ENCODE measurements around the gene EYS.

Gene EYS

GRCh38 chr6:64672651-64673050 lies 1034.4 kb downstream of the EYS start:
- Histone ChIP-seq H3K4me3 (ENCODE audit: low read length, poor library complexity, severe bottlenecking) (no peak overlapping the region), H4K20me1 (ENCODE audit: insufficient read depth, low read length, poor library complexity, severe bottlenecking) (no peaks in the 10 kb centered on the region), H3K9me2 (replicated peaks; ENCODE audit: low read depth, low read length) (no peaks in the 10 kb centered on the region), H3K4me1 (ENCODE audit: insufficient read depth, low read length, poor library complexity, severe bottlenecking) (no peaks in the 10 kb centered on the region), H3K27me3 (ENCODE audit: insufficient read depth, low read length, poor library complexity, severe bottlenecking) (no peaks in the 10 kb centered on the region), H3K4me2 (ENCODE audit: low read depth, low read length, poor library complexity, severe bottlenecking) (no peak overlapping the region), H2AFZ (ENCODE audit: low read length) (no peak overlapping the region), H3K79me2 (ENCODE audit: insufficient read depth, low read length) (no peaks in the 10 kb centered on the region), H3K36me3 (ENCODE audit: insufficient read depth, low read length) (no peaks in the 10 kb centered on the region), H3F3A (ENCODE audit: low read depth) (no peaks in the 10 kb centered on the region), H3K9ac (ENCODE audit: low read depth, low read length, poor library complexity, severe bottlenecking) (no peak overlapping the region), H3K9me3 (ENCODE audit: insufficient read depth, low read depth, low read length) (no peaks in the 10 kb centered on the region)
- no peak for TF ChIP-seq EZH2phosphoT487 (IDR thresholded peaks at IDR 0.05; ENCODE audit: borderline replicate concordance)
- TF ChIP-seq, protein P1, sequence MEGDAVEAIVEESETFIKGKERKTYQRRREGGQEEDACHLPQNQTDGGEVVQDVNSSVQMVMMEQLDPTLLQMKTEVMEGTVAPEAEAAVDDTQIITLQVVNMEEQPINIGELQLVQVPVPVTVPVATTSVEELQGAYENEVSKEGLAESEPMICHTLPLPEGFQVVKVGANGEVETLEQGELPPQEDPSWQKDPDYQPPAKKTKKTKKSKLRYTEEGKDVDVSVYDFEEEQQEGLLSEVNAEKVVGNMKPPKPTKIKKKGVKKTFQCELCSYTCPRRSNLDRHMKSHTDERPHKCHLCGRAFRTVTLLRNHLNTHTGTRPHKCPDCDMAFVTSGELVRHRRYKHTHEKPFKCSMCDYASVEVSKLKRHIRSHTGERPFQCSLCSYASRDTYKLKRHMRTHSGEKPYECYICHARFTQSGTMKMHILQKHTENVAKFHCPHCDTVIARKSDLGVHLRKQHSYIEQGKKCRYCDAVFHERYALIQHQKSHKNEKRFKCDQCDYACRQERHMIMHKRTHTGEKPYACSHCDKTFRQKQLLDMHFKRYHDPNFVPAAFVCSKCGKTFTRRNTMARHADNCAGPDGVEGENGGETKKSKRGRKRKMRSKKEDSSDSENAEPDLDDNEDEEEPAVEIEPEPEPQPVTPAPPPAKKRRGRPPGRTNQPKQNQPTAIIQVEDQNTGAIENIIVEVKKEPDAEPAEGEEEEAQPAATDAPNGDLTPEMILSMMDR (conservative IDR thresholded peaks at IDR 0.05; ENCODE audit: low read length) = no peak

- H3F3A ChIP-seq (ENCODE audit: low read depth) = no peaks in the 10 kb centered on the region
These were observed 1034.9 kb downstream of the EYS start for GRCh38 chr6:64672131-64672530.

GRCh38 chr6:64665137-64665536 lies 1041.9 kb downstream of the EYS start:
- Histone ChIP-seq H3K9me3 (ENCODE audit: insufficient read depth, low read depth, low read length) (no peaks in the 10 kb centered on the region), H3K4me2 (ENCODE audit: low read depth, low read length, poor library complexity, severe bottlenecking) (no peak overlapping the region), H3K79me2 (ENCODE audit: insufficient read depth, low read length) (no peaks in the 10 kb centered on the region), H3K4me3 (ENCODE audit: low read length, poor library complexity, severe bottlenecking) (no peak overlapping the region), H3K9me2 (replicated peaks; ENCODE audit: low read depth, low read length) (no peaks in the 10 kb centered on the region), H3K9ac (ENCODE audit: low read depth, low read length, poor library complexity, severe bottlenecking) (no peak overlapping the region), H3K4me1 (ENCODE audit: insufficient read depth, low read length, poor library complexity, severe bottlenecking) (no peaks in the 10 kb centered on the region), H2AFZ (ENCODE audit: low read length) (no peak overlapping the region), H3F3A (ENCODE audit: low read depth) (no peaks in the 10 kb centered on the region), H3K27me3 (ENCODE audit: insufficient read depth, low read length, poor library complexity, severe bottlenecking) (no peaks in the 10 kb centered on the region), H3K36me3 (ENCODE audit: insufficient read depth, low read length) (no peaks in the 10 kb centered on the region), H4K20me1 (ENCODE audit: insufficient read depth, low read length, poor library complexity, severe bottlenecking) (no peaks in the 10 kb centered on the region)
- TF ChIP-seq EZH2phosphoT487 (IDR thresholded peaks at IDR 0.05; ENCODE audit: borderline replicate concordance) = no peak
- TF ChIP-seq, protein P1 (conservative IDR thresholded peaks at IDR 0.05; ENCODE audit: low read length) = no peak

More at GRCh38 chr6:64672131-64672530, 1034.9 kb downstream of the EYS start:
- Histone ChIP-seq H3K9me2 (replicated peaks; ENCODE audit: low read depth, low read length) (no peaks in the 10 kb centered on the region), H3K79me2 (ENCODE audit: insufficient read depth, low read length) (no peaks in the 10 kb centered on the region), H3K9me3 (ENCODE audit: insufficient read depth, low read depth, low read length) (no peaks in the 10 kb centered on the region), H3K27me3 (ENCODE audit: insufficient read depth, low read length, poor library complexity, severe bottlenecking) (no peaks in the 10 kb centered on the region), H3K36me3 (ENCODE audit: insufficient read depth, low read length) (no peaks in the 10 kb centered on the region), H3K4me2 (ENCODE audit: low read depth, low read length, poor library complexity, severe bottlenecking) (no peak overlapping the region), H3K4me1 (ENCODE audit: insufficient read depth, low read length, poor library complexity, severe bottlenecking) (no peaks in the 10 kb centered on the region), H4K20me1 (ENCODE audit: insufficient read depth, low read length, poor library complexity, severe bottlenecking) (no peaks in the 10 kb centered on the region), H3K9ac (ENCODE audit: low read depth, low read length, poor library complexity, severe bottlenecking) (no peak overlapping the region), H2AFZ (ENCODE audit: low read length) (no peak overlapping the region), H3K4me3 (ENCODE audit: low read length, poor library complexity, severe bottlenecking) (no peak overlapping the region)
- TF ChIP-seq, protein P1 (conservative IDR thresholded peaks at IDR 0.05; ENCODE audit: low read length) = no peak
- no peak for TF ChIP-seq EZH2phosphoT487 (IDR thresholded peaks at IDR 0.05; ENCODE audit: borderline replicate concordance)

Data from Loucy (cell line).